ENCODE data around the gene ZNF664.
A peak's percentile ranks its signal among the peaks of the same experiment; 100 is the strongest.

The ZNF664 gene

GRCh38 chr12:123958876-123959275, 14.1 kb upstream of the ZNF664 start:
- peak; percentile 22 for DNase-seq

GRCh38 chr12:123960029-123960735, 12.8 kb upstream of the ZNF664 start:
- DNase-seq: no peak

DNA sequence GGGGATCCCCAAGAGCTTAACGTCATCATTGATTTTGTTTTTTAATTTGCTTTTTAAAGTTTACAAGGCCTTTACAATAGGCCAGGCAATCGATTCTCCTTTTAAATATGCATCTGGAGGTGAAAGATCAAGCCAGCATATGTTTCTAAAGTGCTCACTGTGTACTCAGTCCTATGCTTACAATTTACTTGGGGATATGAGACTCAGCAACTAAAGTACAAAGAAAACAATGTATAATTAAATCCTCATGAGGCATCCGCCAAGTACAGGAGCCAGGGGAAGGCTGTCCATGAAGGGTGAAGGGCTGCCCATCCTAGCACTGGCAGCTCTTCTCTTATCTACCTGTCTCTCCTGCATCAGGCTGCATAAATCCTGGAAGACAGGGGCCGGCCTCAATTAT, 12.2 kb upstream of the ZNF664 start:
- no peak for DNase-seq

DNA sequence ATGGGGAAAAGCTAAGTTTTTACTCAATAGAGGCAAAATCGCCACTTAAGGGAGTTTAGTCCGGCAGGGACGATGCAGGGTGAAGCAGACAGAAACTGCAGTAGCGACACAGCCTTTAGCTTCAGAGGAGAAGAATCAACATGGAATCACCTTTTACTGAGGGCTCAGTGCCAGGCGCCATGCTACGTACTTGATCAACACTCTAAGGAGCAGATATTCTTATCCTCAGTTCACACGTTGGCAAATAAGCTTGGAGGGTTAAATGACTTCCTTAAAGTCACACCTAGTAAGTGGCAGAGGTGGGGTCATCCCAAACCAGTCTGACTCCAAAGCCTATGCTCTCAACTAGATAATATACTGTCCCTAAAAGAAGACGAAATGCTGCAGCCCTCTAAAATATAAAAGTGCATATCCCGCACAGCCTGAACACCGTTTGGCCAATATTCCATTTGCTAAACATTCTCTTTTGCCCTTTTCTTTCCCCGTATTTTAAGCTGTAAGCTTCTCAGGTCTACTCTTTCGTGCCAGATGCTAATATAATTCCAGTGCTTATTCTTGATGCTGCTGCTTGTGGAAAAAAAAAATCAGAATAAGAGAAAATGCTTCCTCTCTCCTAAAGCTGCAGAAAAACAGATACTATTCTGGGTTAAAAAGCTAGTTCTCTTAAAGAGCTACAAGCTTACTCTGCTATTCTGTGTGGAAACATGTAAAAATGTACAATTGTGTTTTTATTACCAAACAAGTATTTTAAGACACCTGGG, 11.2 kb upstream of the ZNF664 start:
- DNase-seq: no peak

DNA sequence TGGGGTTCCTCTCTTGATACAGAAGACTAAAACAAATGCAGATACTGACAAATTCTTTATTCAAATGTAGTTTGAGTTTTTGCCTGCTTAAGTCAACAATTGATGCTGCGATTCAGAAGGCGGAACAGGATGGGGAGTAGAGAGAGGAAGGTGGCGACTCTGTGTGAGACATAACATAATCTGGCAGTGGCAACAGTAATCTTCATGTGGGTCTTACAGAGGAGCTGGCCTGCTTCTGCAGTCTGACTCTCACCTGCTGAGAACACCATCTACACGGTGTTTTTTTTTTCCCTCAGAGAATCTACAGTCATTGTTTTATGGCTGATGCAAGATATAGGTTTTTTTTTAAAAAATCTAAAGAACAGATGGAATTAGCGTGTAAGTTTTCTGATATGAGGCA, 10.5 kb upstream of the ZNF664 start:
- DNase-seq: no peak

DNA sequence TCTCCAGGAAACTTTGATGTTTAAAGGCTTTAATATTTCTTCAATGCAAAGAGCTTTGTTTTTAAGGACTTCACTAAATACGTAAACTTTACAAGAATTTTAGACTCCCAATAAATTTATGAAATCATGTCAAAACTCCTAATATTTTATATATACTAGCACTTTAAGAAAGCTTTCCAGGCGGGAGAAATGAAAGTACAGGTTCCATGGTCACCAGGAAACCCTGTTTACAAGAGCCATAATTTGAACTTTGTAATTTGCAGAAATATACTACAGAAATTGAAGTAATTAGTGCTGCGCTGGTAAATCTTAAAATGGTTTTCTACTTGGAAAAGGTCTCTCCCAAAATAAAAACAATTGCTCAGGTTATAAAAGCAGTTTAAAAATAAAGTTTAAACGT, 9.2 kb upstream of the ZNF664 start:
- DNase-seq: no peak

GRCh38 chr12:123965382-123965781, 7.6 kb upstream of the ZNF664 start:
- no peak for DNase-seq

DNA sequence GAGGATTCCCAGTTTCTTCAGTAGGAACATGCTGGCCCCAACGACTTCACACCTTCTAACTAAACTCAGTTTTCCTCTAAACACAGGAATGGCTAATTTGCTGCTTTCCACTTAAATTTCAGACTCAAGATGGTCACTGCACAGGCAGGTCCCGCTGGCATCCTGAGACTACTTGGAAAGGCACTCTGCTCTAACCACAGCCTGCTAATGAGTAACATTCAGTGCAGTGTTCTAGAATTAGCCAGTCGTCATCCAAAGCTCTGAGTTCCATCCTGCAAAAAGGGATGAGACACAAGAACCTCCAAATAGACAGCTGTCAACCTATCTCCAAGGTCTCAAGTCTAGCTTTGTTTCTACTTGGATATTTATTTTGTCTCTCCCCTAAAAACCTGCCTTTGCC, 6.4 kb upstream of the ZNF664 start:
- DNase-seq: no peak

- no peak for DNase-seq
Measured at GRCh38 chr12:123967121-123967586, 5.9 kb upstream of the ZNF664 start.

DNA sequence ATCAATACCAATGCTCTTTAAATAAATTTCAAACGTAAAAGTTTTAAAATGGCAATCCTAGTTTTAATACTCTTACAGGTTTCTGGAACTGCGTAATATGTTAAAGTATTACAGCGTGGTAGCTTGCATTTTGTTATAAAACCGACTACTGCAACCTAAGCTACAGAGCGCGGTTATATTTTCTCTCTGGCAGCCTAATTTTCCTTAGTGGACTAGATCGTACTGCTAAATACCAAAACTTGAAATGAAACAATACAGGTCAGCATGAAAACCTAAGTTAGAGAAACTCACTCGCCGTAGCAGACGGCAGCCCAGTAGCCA, 1.6 kb upstream of the ZNF664 start:
- no peak for DNase-seq

- DNase-seq: peak; percentile 70
Measured at GRCh38 chr12:123971770-123972456, 1.1 kb upstream of the ZNF664 start.

DNA sequence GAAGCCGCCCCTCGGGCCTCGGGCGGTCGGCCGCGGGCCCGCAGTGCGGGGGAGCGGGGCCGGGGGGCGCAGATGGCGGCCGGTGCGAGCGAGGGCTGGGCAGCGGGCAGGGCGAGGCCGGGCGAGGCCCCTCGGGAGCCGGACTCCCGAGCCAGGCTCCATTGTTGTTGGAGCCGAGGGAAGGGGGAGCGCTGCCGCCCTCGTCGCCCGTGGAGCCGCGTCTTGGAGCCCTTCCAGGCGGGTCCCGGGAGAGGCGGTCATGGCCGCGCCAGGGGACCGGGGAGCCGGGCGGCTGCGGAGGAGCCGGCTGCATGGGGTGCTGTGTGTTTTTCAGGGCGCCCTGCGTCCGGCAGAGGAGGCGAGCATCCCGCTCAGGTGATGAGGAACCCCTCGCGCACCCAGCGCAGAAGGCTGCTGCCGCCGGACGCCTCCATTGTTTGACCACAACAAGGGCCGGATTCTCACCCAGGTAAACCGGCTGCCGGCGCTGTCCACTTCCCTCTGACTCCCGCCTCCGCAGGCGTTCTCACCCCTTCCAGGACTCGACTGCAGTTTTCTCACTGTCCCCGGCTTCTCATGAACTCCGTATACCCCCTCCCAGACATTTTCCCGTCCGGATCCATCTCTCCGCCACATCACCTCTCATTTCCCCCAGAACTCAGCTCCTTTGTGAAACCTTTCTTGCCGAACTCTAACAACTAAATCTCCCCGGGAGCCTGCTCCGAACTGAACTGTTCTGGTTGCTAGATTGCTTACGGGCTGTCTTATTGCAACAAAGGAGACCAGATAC, 732 bp downstream of the ZNF664 start:
- peak; percentile 49 for DNase-seq

DNA sequence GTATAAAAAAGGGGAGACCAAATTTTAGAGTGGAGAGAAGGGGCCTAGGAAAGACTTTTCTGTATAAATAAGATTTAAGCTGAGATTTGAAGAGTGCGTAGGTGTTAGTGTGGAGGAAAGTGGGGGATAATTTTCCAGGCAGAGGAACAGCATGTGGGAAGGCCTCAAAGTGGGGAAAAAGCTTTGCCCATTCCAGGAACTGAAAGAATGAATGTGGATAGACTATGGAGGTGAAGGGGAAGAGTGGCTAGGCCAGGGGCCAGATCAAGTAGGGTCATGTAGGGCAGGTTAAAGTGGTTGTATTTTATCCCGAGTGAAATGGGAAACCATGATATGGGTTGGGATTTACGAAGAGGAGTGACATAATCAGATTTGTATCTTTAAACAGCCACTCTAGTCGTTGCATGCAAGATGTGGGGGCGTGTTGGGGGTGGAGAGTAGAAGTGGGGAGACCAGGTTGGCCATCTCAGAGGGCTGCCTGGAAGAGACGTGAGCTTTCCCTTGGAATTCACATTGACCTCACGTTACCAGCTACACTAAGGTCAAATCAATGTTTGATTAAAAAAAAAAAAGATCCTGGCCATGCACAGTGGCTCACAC, 3.3 kb downstream of the ZNF664 start:
- DNase-seq: no peak

- no peak for DNase-seq
Measured at GRCh38 chr12:123979566-123979965, 6.6 kb downstream of the ZNF664 start.

DNA sequence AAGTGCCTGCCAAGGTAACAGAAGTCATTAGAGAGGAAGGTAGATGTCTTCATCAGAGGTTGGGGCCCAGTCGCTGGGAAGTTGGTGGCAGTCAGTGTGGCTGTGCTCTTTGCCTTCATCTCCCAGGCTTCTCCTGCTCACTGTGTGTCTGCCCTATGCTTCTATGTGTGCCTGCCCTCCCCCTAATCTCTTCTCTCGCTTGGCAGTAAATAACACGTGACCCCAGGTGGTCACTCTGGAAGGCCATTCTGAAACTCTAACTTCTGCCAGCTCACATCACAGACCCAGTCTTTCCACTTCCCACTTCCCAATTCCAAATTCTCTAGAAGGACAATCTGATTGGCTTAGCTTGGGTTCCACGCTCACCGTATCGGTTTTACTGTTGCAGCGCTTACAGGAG, 9.3 kb downstream of the ZNF664 start:
- no peak for DNase-seq

GRCh38 chr12:123983822-123984485, 10.9 kb downstream of the ZNF664 start:
- peak; percentile 83 for DNase-seq

DNA sequence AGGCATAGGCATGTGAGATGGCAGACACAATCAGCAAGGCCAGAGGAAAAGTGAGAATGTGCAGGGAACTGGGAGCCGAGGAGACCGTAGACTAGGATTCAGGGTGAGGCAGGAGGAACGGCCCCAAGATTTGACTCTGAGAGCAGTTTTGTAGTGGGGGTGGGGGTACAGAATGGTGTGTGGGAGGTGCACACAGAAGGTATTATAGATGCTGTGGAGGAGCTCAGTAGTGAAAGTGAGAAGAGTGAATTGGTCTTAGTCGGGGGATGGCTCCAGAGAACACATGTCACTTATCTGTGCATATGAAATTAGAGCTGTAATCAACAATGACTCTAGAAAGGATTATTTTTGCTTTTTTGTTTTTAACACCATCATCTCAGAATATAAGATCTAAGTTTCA, 11.9 kb downstream of the ZNF664 start:
- DNase-seq: peak; percentile 28

- peak; percentile 76 for DNase-seq
Measured at GRCh38 chr12:123986374-123986965, 13.5 kb downstream of the ZNF664 start.

GRCh38 chr12:123987022-123987421, 14.0 kb downstream of the ZNF664 start:
- peak; percentile 91 for DNase-seq

- no peak for DNase-seq
Measured at GRCh38 chr12:123989168-123989567, 16.2 kb downstream of the ZNF664 start.

GRCh38 chr12:123989753-123990152, 16.7 kb downstream of the ZNF664 start:
- DNase-seq: no peak

- DNase-seq: no peak
Measured at GRCh38 chr12:123990511-123990910, 17.5 kb downstream of the ZNF664 start.
